Lower leg skin (tissue), 3 donors: ENCODE measurements around the gene PXDN.

Experiments
- CTCF ChIP-seq, 3 donors: fragments of 450-650 bp; IDR thresholded peaks; one replicate each; pipeline ENCODE4 v1.5.1; 2016; ENCODE audit warnings: antibody characterized with exemption in 3 of 3, mild to moderate bottlenecking in 3 of 3, moderate library complexity in 2 of 3
- POLR2A ChIP-seq, 2 donors: fragments of 450-650 bp; IDR thresholded peaks; one replicate each; pipeline ENCODE4 v1.6.1; 2016 to 2017; ENCODE audit warnings: antibody characterized with exemption in 2 of 2, mild to moderate bottlenecking in 1 of 2, moderate library complexity in 1 of 2

DNA sequence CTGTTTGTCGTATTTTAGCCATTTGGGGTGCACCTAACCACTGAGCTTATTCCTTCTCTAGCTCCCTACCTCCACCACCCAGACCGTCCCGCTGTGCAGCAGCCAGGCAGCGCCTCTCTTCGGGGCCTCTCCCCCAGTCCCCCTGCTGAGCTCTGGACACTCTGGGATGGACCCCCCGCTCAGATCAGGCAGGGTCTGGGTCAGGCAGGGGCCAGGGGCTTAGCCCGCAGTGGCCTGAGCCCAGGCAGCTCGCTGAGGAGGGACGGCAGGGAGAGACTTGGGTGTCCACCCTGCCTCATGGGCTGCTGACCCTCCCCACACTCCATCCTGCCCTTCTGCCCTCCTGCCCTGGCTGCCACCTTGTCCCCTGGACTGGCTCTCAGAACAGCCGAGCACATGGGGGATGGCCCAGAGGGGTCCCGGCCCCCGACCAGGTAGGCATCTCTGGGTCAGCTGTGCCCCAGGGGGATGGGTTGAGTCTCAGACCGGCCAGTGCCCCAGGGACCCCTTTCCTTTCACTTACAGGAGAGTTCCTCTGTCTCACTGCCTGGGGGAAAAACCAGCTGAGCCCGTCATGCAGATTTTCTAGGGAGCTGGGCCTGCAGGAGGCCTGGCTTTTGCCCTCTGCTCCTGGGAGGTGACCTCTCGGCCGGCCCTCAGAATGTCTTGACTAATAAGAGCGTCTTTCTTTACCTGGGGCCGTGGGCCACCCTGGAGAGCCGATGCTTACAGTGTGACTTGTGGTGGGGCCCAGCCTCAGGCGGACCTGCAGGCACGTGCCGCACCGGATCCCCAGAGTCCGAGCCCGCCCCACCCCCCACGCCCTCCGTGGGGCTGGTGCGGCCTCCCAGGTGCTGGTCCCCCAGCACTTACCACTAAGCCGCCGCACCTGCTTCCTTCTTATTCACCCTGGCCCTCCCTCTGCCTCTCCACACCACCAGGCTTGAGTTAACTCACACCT lies 22.8 kb upstream of the PXDN start:
- TF ChIP-seq CTCF (IDR thresholded peaks at IDR 0.05) (no peak), POLR2A (IDR thresholded peaks at IDR 0.05) (no peak)
